ENCODE measurements around the gene SLC27A6. TPM values are rescaled to one million over a fixed set of nuclear protein-coding genes. Genes with fewer than 3 reads are reported as not detected.

Gene SLC27A6
- total RNA-seq, 1 donor from 2014 or later: 7.4 TPM

GRCh38 chr5:129057329-129057728 is 92.0 kb downstream of the SLC27A6 start:
- peaks cover 2% of the 10 kb centered on the region for H3K27me3 Mint-ChIP-seq (ENCODE audit: insufficient read depth, low read depth)
- no peaks in the 10 kb centered on the region for H3K27me3 ChIP-seq
- no peak overlapping the region for H2AFZ ChIP-seq (replicated peaks)
- no peaks in the 10 kb centered on the region for H3K4me1 Mint-ChIP-seq
- DNase-seq (ENCODE audit: low spot score): no peak
- no peaks in the 10 kb centered on the region for H3K4me1 ChIP-seq
- H3K9me3 Mint-ChIP-seq: peaks cover 6% of the 10 kb centered on the region
- H3K9ac ChIP-seq: no peak overlapping the region
- no peak overlapping the region for H3K27ac ChIP-seq
- no peaks in the 10 kb centered on the region for H3K79me2 ChIP-seq (ENCODE audit: low read depth)
- no peak overlapping the region for H3K4me3 ChIP-seq
- no peaks in the 10 kb centered on the region for H3K36me3 Mint-ChIP-seq
- H3K4me3 Mint-ChIP-seq: no peak overlapping the region
- no peaks in the 10 kb centered on the region for H3F3A ChIP-seq (ENCODE audit: low read depth)
- H3K36me3 ChIP-seq: no peaks in the 10 kb centered on the region
- H3K9me3 ChIP-seq (ENCODE audit: low read depth): no peaks in the 10 kb centered on the region
- H4K20me1 ChIP-seq (ENCODE audit: low read depth): no peaks in the 10 kb centered on the region
- no peak overlapping the region for H3K27ac Mint-ChIP-seq
- H3K4me2 ChIP-seq: no peak overlapping the region
- TF ChIP-seq EZH2phosphoT487 (IDR thresholded peaks at IDR 0.05) (no peak), CTCF (IDR thresholded peaks at IDR 0.05) (no peak), EZH2 (IDR thresholded peaks at IDR 0.05) (no peak)

- TF ChIP-seq CTCF (IDR thresholded peaks at IDR 0.05) (no peak), EZH2 (IDR thresholded peaks at IDR 0.05) (no peak), EZH2phosphoT487 (IDR thresholded peaks at IDR 0.05) (no peak)
Observed at GRCh38 chr5:129061849-129062248, 96.6 kb downstream of the SLC27A6 start.

GRCh38 chr5:129063483-129064113 is 98.3 kb downstream of the SLC27A6 start:
- DNase-seq (ENCODE audit: low spot score): no peak
- Histone ChIP-seq H2AFZ (replicated peaks) (no peak overlapping the region), H3K9ac (no peak overlapping the region)

More at GRCh38 chr5:129061849-129062248, 96.6 kb downstream of the SLC27A6 start:
- Mint-ChIP-seq H3K27ac (no peak overlapping the region), H3K4me3 (no peak overlapping the region), H3K9me3 (peaks cover 6% of the 10 kb centered on the region), H3K27me3 (ENCODE audit: insufficient read depth, low read depth) (peaks cover 1% of the 10 kb centered on the region), H3K36me3 (no peaks in the 10 kb centered on the region), H3K4me1 (no peaks in the 10 kb centered on the region)
- H3K27ac ChIP-seq: no peak overlapping the region
- H3K36me3 ChIP-seq: no peaks in the 10 kb centered on the region
- H3K9ac ChIP-seq: no peak overlapping the region
- H3K9me3 ChIP-seq (ENCODE audit: low read depth): no peaks in the 10 kb centered on the region
- H4K20me1 ChIP-seq (ENCODE audit: low read depth): no peaks in the 10 kb centered on the region
- no peaks in the 10 kb centered on the region for H3K79me2 ChIP-seq (ENCODE audit: low read depth)
- H3K4me2 ChIP-seq: no peak overlapping the region
- H3K4me3 ChIP-seq: no peak overlapping the region
- H3F3A ChIP-seq (ENCODE audit: low read depth): no peaks in the 10 kb centered on the region
- no peaks in the 10 kb centered on the region for H3K4me1 ChIP-seq
- H3K27me3 ChIP-seq: no peaks in the 10 kb centered on the region
- H2AFZ ChIP-seq (replicated peaks): no peak overlapping the region
- DNase-seq (ENCODE audit: low spot score): no peak

More at GRCh38 chr5:129063483-129064113, 98.3 kb downstream of the SLC27A6 start:
- no peaks in the 10 kb centered on the region for H3K4me1 ChIP-seq
- H3K4me2 ChIP-seq: no peak overlapping the region
- H3K27me3 ChIP-seq: no peaks in the 10 kb centered on the region
- no peaks in the 10 kb centered on the region for H3K79me2 ChIP-seq (ENCODE audit: low read depth)
- Mint-ChIP-seq H3K36me3 (no peaks in the 10 kb centered on the region), H3K4me1 (no peaks in the 10 kb centered on the region), H3K27me3 (ENCODE audit: insufficient read depth, low read depth) (no peaks in the 10 kb centered on the region), H3K4me3 (no peak overlapping the region), H3K27ac (no peak overlapping the region), H3K9me3 (no peaks in the 10 kb centered on the region)
- H3K36me3 ChIP-seq: no peaks in the 10 kb centered on the region
- no peaks in the 10 kb centered on the region for H4K20me1 ChIP-seq (ENCODE audit: low read depth)
- H3K9me3 ChIP-seq (ENCODE audit: low read depth): no peaks in the 10 kb centered on the region
- no peak overlapping the region for H3K4me3 ChIP-seq
- no peaks in the 10 kb centered on the region for H3F3A ChIP-seq (ENCODE audit: low read depth)
- TF ChIP-seq CTCF (IDR thresholded peaks at IDR 0.05): no peak
- TF ChIP-seq EZH2phosphoT487 (IDR thresholded peaks at IDR 0.05): no peak
- no peak for TF ChIP-seq EZH2 (IDR thresholded peaks at IDR 0.05)
- H3K27ac ChIP-seq: no peak overlapping the region
